Measurements from ENCODE around the gene AOC1.
"Not testable (repeated sequence)": the region's sequence is repeated elsewhere in the genome, so short reads cannot be mapped to it uniquely, and the experiment has no call there.

Gene AOC1

GRCh38 chr7:150891740-150892139, 39.4 kb downstream of the AOC1 start:
- no peak for DNase-seq (ENCODE audit: low read depth in 1 of 2, low spot score in 1 of 2)

GRCh38 chr7:150895809-150896208, 43.5 kb downstream of the AOC1 start:
- DNase-seq (ENCODE audit: low read depth in 1 of 2, low spot score in 1 of 2), result no peak

GRCh38 chr7:150896562-150897209, 44.4 kb downstream of the AOC1 start:
- DNase-seq (ENCODE audit: low read depth in 1 of 2, low spot score in 1 of 2), result no peak

GRCh38 chr7:150897502-150898474, 45.5 kb downstream of the AOC1 start:
- no peak for DNase-seq (ENCODE audit: low read depth in 1 of 2, low spot score in 1 of 2)

- DNase-seq (ENCODE audit: low read depth in 1 of 2, low spot score in 1 of 2), result peak; percentile 63 to 79
Measured at GRCh38 chr7:150898475-150899011, 46.2 kb downstream of the AOC1 start.

- DNase-seq (ENCODE audit: low read depth in 1 of 2, low spot score in 1 of 2), result no peak
Measured at GRCh38 chr7:150900675-150901074, 48.4 kb downstream of the AOC1 start.

- DNase-seq (ENCODE audit: low read depth in 1 of 2, low spot score in 1 of 2), result no peak
Measured at GRCh38 chr7:150901160-150902035, 49.1 kb downstream of the AOC1 start.

- DNase-seq (ENCODE audit: low read depth in 1 of 2, low spot score in 1 of 2), result no peak
Measured at GRCh38 chr7:150902078-150903033, 50.0 kb downstream of the AOC1 start.

GRCh38 chr7:150903606-150904005, 51.3 kb downstream of the AOC1 start:
- DNase-seq (ENCODE audit: low read depth in 1 of 2, low spot score in 1 of 2), result no peak

- no peak for DNase-seq (ENCODE audit: low read depth in 1 of 2, low spot score in 1 of 2)
Measured at GRCh38 chr7:150904011-150904909, 51.9 kb downstream of the AOC1 start.

- no peak for DNase-seq (ENCODE audit: low read depth in 1 of 2, low spot score in 1 of 2)
Measured at GRCh38 chr7:150908173-150908572, 55.9 kb downstream of the AOC1 start.

- no peak for DNase-seq (ENCODE audit: low read depth in 1 of 2, low spot score in 1 of 2)
Measured at GRCh38 chr7:150909200-150909995, 57.1 kb downstream of the AOC1 start.

- DNase-seq (ENCODE audit: low read depth in 1 of 2, low spot score in 1 of 2), result not testable (repeated sequence)
Measured at GRCh38 chr7:150910305-150910995, 58.1 kb downstream of the AOC1 start.

GRCh38 chr7:150910996-150911422, 58.7 kb downstream of the AOC1 start:
- DNase-seq (ENCODE audit: low read depth in 1 of 2, low spot score in 1 of 2), result no peak
